Astrocyte of the spinal cord (primary cell): ENCODE data around the gene PPP1R1C.

Experiments
- DNase-seq: peaks from one replicate; pipeline ENCODE4 v3.0.0; 2011; ENCODE audit warnings: low read depth, low spot score
- H3K4me3 ChIP-seq: 2 replicates; pipeline ENCODE4 v1.5.1; 2011; ENCODE audit warnings: low read depth, mild to moderate bottlenecking, low read length, moderate library complexity
- CTCF ChIP-seq: IDR thresholded peaks from 2 replicates; pipeline ENCODE4 v1.5.1; 2012; ENCODE audit warnings: low read depth, mild to moderate bottlenecking, low read length, inconsistent platforms
- in situ Hi-C: cut with HindIII; loops from 2 replicates; pipeline ENCODE4 v1.10.0; 2017; ENCODE audit warnings: low sequenced_read_pairs

PPP1R1C gene

DNA sequence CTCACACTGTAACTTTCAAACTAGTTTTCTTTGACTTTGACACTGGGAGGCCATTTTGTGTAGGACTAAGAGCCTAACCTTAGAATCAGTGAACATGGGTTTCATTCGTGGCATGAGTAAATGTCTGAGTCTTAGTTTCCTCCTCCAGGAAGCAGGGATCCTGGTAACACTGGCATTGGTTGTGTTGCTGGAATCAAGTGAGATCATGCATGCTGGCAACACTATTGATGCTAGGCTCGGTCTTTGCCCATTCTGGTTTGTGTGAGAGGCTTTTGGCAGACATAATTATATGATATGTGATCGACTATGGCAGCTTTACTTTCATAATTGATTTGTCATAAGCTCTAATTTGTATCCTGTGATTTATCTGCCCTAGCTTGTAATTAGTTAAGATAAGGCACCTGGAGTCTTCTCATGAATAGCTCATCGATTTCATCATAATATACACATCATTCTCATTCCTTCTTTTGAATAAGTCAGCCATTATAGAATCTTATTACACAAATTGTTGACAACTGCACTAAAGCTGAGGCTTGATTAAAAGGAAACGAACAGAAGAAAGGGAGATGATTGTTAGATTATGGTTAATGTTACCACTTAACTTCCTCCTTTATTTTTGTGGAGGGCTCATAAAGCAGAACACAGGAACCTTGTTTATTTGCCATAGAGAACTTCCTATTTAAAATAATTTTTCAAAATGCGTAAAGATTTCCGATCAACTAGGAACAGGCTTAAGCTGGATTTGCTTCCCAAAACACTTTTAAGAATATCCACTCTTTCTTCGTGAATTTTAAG is 12.6 kb downstream of the PPP1R1C start:
- DNase-seq = no peak
- in situ Hi-C loops = no loop called here
- no peak for TF ChIP-seq CTCF
- no peak overlapping the region for H3K4me3 ChIP-seq

DNA sequence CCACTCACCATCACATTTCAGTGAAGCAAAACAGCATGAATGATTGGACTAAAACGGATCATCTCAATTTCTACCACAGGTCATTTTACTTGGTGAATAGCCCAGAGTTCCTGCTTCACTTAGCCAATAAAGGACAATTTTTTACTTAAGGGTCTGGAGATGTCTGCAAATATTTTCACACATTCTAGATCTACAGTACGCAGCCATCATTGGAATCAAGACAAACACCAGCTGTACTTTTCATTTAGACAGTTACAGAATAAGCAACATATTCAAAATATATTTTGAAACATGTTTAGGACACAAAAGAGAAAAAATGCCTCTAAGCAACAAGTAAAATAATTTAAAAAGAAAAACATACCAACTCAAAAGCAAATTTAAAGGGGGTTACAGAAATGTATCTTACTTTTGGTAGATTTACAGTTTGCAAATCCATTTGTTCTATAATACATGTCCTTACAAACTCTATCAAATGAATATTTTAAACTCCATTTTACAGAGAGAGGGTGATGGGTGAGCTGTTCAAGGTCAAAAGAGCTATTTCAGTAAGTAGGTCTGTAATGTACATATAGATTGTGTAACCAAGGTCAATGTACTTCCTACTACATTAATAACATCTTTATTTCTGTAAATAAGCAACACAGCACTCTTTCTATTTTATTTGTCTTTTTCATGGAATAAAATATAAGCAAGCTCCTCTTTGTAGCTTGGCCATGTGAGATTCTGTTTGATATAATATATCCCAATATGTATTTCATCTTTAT is 13.4 kb downstream of the PPP1R1C start:
- DNase-seq = no peak
- no peak overlapping the region for H3K4me3 ChIP-seq
- in situ Hi-C loops = no loop called here
- no peak for TF ChIP-seq CTCF

DNA sequence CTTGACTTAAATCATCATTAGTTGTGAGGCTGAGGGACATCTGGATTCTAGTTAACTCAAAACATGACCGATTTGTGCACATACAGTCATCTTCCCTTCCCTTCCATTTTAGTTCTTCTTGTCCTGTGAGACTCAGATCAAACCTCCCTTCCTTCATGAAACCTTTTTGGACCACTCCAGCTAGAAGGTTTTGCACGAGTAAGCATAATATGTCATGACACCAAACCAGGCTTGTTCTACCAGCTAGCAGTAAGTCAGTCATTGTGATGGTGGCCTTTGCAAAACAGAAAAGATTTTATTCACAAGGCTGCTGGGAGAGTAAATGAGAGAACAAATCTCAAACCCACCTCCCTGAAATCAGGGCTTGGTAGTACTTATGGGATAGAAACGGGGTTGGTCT is 14.3 kb downstream of the PPP1R1C start:
- no peak overlapping the region for H3K4me3 ChIP-seq
- in situ Hi-C loops = no loop called here
- TF ChIP-seq CTCF = no peak
- no peak for DNase-seq

DNA sequence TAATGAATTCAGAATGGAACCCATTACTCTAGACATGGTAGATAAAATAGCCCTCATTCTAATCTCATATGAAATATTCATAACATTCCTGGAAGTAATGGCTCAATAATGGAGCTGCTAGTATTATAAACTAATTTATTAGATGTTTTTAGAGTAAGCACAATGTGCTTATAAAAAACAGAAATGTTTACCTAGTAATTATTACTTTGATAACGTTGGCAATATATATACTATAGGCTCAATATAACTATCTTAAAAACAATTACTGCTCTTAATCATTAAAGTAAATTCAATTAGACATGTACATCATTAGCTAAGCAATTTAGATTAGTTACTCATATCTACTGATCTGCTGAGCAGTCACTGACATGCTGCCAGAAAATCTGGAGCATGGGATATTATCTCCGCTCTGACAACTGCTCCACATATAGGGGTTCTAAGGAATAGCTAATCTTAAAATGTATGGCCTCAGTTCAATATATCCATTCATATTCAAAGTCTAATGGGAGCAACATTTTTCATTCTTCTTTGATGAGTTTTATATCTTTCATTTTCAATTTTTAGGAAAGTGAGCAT is 19.4 kb downstream of the PPP1R1C start:
- in situ Hi-C loops = no loop called here
- no peak overlapping the region for H3K4me3 ChIP-seq
- no peak for TF ChIP-seq CTCF
- DNase-seq = no peak

DNA sequence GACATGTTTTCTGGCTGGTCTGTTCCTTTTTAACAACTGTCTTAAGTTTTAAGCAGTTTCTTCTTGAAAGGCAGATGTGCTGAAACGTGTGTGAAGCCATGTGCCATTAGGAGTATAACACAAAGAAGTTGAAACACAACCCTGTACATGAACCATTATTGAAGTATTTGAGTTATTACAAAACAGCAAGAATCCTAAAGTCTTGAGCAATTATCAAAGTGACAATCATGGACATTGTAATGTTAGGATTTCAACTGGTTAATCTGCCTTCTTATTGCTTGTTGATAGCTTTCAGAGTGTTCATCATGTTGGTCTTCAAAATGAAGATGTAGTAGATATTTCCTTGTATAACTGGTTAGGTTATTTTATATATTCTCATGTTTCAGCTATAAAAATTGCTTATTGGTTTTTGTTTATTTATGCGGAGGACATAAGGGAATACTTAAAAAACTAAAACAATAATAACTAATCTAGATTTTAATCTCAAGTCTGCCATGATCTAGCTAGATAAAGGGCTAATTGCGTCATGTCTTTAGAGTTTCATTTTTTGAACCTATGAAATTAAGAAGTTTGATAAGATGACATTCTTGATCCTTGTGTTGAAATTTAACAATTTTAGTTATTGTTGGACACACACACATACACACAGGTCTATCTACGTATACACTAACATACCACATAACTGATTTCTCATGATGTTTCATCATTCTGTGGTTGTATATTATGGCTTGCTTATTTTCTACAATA is 21.1 kb downstream of the PPP1R1C start:
- no peak for TF ChIP-seq CTCF

GRCh38 chr2:182014284-182014683 is 28.6 kb downstream of the PPP1R1C start:
- DNase-seq = no peak
- no peak overlapping the region for H3K4me3 ChIP-seq
- in situ Hi-C loops = no loop called here
- no peak for TF ChIP-seq CTCF

More for the DNA sequence above, 21.1 kb downstream of the PPP1R1C start:
- DNase-seq = no peak
- H3K4me3 ChIP-seq = no peak overlapping the region
- in situ Hi-C loops = no loop called here
